ENCODE data around the gene CCDC50. TPM values are rescaled to one million over a fixed set of nuclear protein-coding genes. Genes with fewer than 3 reads are reported as not detected.

The CCDC50 gene
- total RNA-seq, 5 donors from 2014 or later (not counting 1 experiment from before 2014, with no cell fraction given) = 4.0 to 9.7 (median 9.7) TPM

- no peaks in the 10 kb centered on the region for H3K36me3 Mint-ChIP-seq
- peaks cover 0 to 7% (median 4%) of the 10 kb centered on the region in 3 donors for H3K9me3 Mint-ChIP-seq
- H3K27ac Mint-ChIP-seq = no peak overlapping the region
- no peak overlapping the region for H3K27ac ChIP-seq (ENCODE audit: low read length)
- H3K27me3 ChIP-seq (replicated peaks in 1 of 2; ENCODE audit: control insufficient read depth in 2 of 2, extremely low read depth in 1 of 2, insufficient read depth in 2 of 2, low read length in 1 of 2) = no peaks in the 10 kb centered on the region
- H3K4me1 ChIP-seq (ENCODE audit: control insufficient read depth in 1 of 2, extremely low read depth in 1 of 2, insufficient read depth in 2 of 2, low read length in 2 of 2) = no peaks in the 10 kb centered on the region
- no peaks in the 10 kb centered on the region for H3K9me3 ChIP-seq
- no peaks in the 10 kb centered on the region for H3K4me1 Mint-ChIP-seq
- H3K36me3 ChIP-seq (ENCODE audit: control insufficient read depth in 2 of 2, extremely low read depth in 1 of 2, insufficient read depth in 1 of 2, low read length in 1 of 2) = no peaks in the 10 kb centered on the region
- WGBS (ENCODE audit: insufficient coverage) = no CpG with 5 or more reads among the region's 5 CpGs
- H3K4me3 ChIP-seq (ENCODE audit: control insufficient read depth in 1 of 2, extremely low read depth in 1 of 2, low read length in 1 of 2) = no peak overlapping the region
- ChIA-PET CTCF (no interaction called here), POLR2A (no interaction called here)
- H3K27me3 Mint-ChIP-seq = peaks cover 0 to 2% of the 10 kb centered on the region in 2 donors
- no peak for DNase-seq
- no peak for ATAC-seq (replicated peaks in 1 of 4)
- no peak overlapping the region for H3K4me3 Mint-ChIP-seq
These were observed 102.1 kb downstream of the CCDC50 start for GRCh38 chr3:191431160-191431822.

DNA sequence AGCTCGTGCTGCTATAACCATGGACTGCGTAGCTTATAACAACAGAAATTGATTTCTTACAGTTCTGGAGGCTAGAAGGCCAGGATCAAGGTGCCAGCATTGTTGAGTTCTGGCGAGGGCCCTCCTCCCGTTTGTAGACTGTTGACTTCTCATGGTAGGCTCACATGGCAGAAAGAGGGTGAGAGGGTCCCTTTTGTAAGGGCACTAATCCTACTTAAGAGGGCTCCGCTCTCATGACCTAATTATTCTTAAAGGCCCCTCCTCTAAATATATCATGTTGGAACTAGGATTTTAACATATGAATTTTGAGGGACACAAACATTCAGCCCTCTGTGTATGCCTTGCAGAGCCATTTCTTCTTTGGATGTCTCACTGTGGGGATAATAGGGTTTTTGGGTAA is 103.0 kb downstream of the CCDC50 start:
- Histone ChIP-seq H3K27me3 (replicated peaks in 1 of 2; ENCODE audit: control insufficient read depth in 2 of 2, extremely low read depth in 1 of 2, insufficient read depth in 2 of 2, low read length in 1 of 2) (no peaks in the 10 kb centered on the region), H3K4me3 (ENCODE audit: control insufficient read depth in 1 of 2, extremely low read depth in 1 of 2, low read length in 1 of 2) (no peak overlapping the region), H3K9me3 (no peaks in the 10 kb centered on the region), H3K4me1 (ENCODE audit: control insufficient read depth in 1 of 2, extremely low read depth in 1 of 2, insufficient read depth in 2 of 2, low read length in 2 of 2) (no peaks in the 10 kb centered on the region), H3K36me3 (ENCODE audit: control insufficient read depth in 2 of 2, extremely low read depth in 1 of 2, insufficient read depth in 1 of 2, low read length in 1 of 2) (no peaks in the 10 kb centered on the region), H3K27ac (ENCODE audit: low read length) (no peak overlapping the region)
- H3K27me3 Mint-ChIP-seq = peaks cover 0 to 2% of the 10 kb centered on the region in 2 donors
- no peaks in the 10 kb centered on the region for H3K4me1 Mint-ChIP-seq
- POLR2A ChIA-PET = no interaction called here
- DNase-seq = no peak
- 50% methylated on average over 2 of the region's 5 CpGs for WGBS (ENCODE audit: insufficient coverage)
- no peak overlapping the region for H3K4me3 Mint-ChIP-seq
- no peaks in the 10 kb centered on the region for H3K36me3 Mint-ChIP-seq
- no peak overlapping the region for H3K27ac Mint-ChIP-seq
- CTCF ChIA-PET = no interaction called here
- H3K9me3 Mint-ChIP-seq = peaks cover 0 to 7% (median 4%) of the 10 kb centered on the region in 3 donors
- ATAC-seq (replicated peaks in 1 of 4) = no peak

GRCh38 chr3:191434024-191434423 is 104.8 kb downstream of the CCDC50 start:
- Mint-ChIP-seq H3K4me1 (no peaks in the 10 kb centered on the region), H3K9me3 (peaks cover 0 to 7% (median 4%) of the 10 kb centered on the region in 3 donors), H3K36me3 (no peaks in the 10 kb centered on the region), H3K4me3 (no peak overlapping the region), H3K27me3 (peaks cover 0 to 2% of the 10 kb centered on the region in 2 donors), H3K27ac (no peak overlapping the region)
- Histone ChIP-seq H3K9me3 (no peaks in the 10 kb centered on the region), H3K27ac (ENCODE audit: low read length) (no peak overlapping the region), H3K27me3 (replicated peaks in 1 of 2; ENCODE audit: control insufficient read depth in 2 of 2, extremely low read depth in 1 of 2, insufficient read depth in 2 of 2, low read length in 1 of 2) (no peaks in the 10 kb centered on the region), H3K4me3 (ENCODE audit: control insufficient read depth in 1 of 2, extremely low read depth in 1 of 2, low read length in 1 of 2) (no peak overlapping the region), H3K36me3 (ENCODE audit: control insufficient read depth in 2 of 2, extremely low read depth in 1 of 2, insufficient read depth in 1 of 2, low read length in 1 of 2) (no peaks in the 10 kb centered on the region), H3K4me1 (ENCODE audit: control insufficient read depth in 1 of 2, extremely low read depth in 1 of 2, insufficient read depth in 2 of 2, low read length in 2 of 2) (no peaks in the 10 kb centered on the region)
- DNase-seq (no peak), ATAC-seq (replicated peaks in 1 of 4) (no peak)
- ChIA-PET POLR2A (no interaction called here), CTCF (no interaction called here)
- WGBS (ENCODE audit: insufficient coverage) = no CpG with 5 or more reads among the region's 1 CpG

DNA sequence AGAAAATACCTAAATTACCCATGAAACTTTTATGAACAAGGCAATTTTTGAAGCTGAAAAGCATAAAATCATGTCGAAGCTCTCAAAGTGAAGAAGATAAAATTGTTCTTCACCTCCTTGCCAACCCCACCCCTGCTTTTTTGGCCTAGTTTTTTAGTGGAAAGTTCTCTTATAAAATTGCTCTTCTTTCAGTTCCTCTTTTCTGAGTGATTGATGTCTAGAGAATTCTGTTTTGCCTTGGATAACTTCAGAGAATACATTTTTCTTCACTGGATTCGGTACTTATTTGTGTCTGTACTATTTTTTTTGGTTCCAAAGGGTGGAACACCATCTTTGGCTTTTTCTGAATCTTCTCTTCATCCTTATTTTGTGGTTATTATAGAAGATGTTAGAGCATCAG is 106.8 kb downstream of the CCDC50 start:
- Histone ChIP-seq H3K27me3 (replicated peaks in 1 of 2; ENCODE audit: control insufficient read depth in 2 of 2, extremely low read depth in 1 of 2, insufficient read depth in 2 of 2, low read length in 1 of 2) (no peaks in the 10 kb centered on the region), H3K4me3 (ENCODE audit: control insufficient read depth in 1 of 2, extremely low read depth in 1 of 2, low read length in 1 of 2) (no peak overlapping the region), H3K27ac (ENCODE audit: low read length) (no peak overlapping the region), H3K9me3 (no peaks in the 10 kb centered on the region), H3K4me1 (ENCODE audit: control insufficient read depth in 1 of 2, extremely low read depth in 1 of 2, insufficient read depth in 2 of 2, low read length in 2 of 2) (no peaks in the 10 kb centered on the region), H3K36me3 (ENCODE audit: control insufficient read depth in 2 of 2, extremely low read depth in 1 of 2, insufficient read depth in 1 of 2, low read length in 1 of 2) (no peaks in the 10 kb centered on the region)
- no peak overlapping the region for H3K4me3 Mint-ChIP-seq
- H3K27ac Mint-ChIP-seq = no peak overlapping the region
- peaks cover 0 to under 1% of the 10 kb centered on the region in 2 donors for H3K27me3 Mint-ChIP-seq
- ChIA-PET CTCF (no interaction called here), POLR2A (no interaction called here)
- no peak for DNase-seq
- peaks cover 5 to 8% (median 6%) of the 10 kb centered on the region in 3 donors for H3K9me3 Mint-ChIP-seq
- H3K4me1 Mint-ChIP-seq = no peaks in the 10 kb centered on the region
- WGBS (ENCODE audit: insufficient coverage) = no CpG with 5 or more reads among the region's 2 CpGs
- ATAC-seq (replicated peaks in 1 of 4) = no peak
- no peaks in the 10 kb centered on the region for H3K36me3 Mint-ChIP-seq

GRCh38 chr3:191438150-191438814 is 109.1 kb downstream of the CCDC50 start:
- Histone ChIP-seq H3K36me3 (ENCODE audit: control insufficient read depth in 2 of 2, extremely low read depth in 1 of 2, insufficient read depth in 1 of 2, low read length in 1 of 2) (no peaks in the 10 kb centered on the region), H3K4me3 (ENCODE audit: control insufficient read depth in 1 of 2, extremely low read depth in 1 of 2, low read length in 1 of 2) (no peak overlapping the region), H3K9me3 (no peaks in the 10 kb centered on the region), H3K27ac (ENCODE audit: low read length) (no peak overlapping the region), H3K4me1 (ENCODE audit: control insufficient read depth in 1 of 2, extremely low read depth in 1 of 2, insufficient read depth in 2 of 2, low read length in 2 of 2) (no peaks in the 10 kb centered on the region), H3K27me3 (replicated peaks in 1 of 2; ENCODE audit: control insufficient read depth in 2 of 2, extremely low read depth in 1 of 2, insufficient read depth in 2 of 2, low read length in 1 of 2) (no peaks in the 10 kb centered on the region)
- ChIA-PET CTCF (no interaction called here), POLR2A (no interaction called here)
- WGBS (ENCODE audit: insufficient coverage) = no CpG with 5 or more reads among the region's 2 CpGs
- ATAC-seq (replicated peaks in 1 of 4) = no peak
- no peak overlapping the region for H3K4me3 Mint-ChIP-seq
- DNase-seq = no peak
- H3K4me1 Mint-ChIP-seq = no peaks in the 10 kb centered on the region
- H3K27ac Mint-ChIP-seq = no peak overlapping the region
- no peaks in the 10 kb centered on the region for H3K27me3 Mint-ChIP-seq
- no peaks in the 10 kb centered on the region for H3K36me3 Mint-ChIP-seq
- peaks cover 4 to 6% (median 5%) of the 10 kb centered on the region in 3 donors for H3K9me3 Mint-ChIP-seq

- no peak overlapping the region for H3K4me3 Mint-ChIP-seq
- H3K4me3 ChIP-seq (ENCODE audit: control insufficient read depth in 1 of 2, extremely low read depth in 1 of 2, low read length in 1 of 2) = no peak overlapping the region
- H3K36me3 Mint-ChIP-seq = no peaks in the 10 kb centered on the region
- no peak for DNase-seq
- H3K36me3 ChIP-seq (ENCODE audit: control insufficient read depth in 2 of 2, extremely low read depth in 1 of 2, insufficient read depth in 1 of 2, low read length in 1 of 2) = no peaks in the 10 kb centered on the region
- no peak for ATAC-seq (replicated peaks in 1 of 4)
- ChIA-PET CTCF (no interaction called here), POLR2A (no interaction called here)
- H3K27ac Mint-ChIP-seq = no peak overlapping the region
- 100% methylated on average over 1 of the region's 4 CpGs for WGBS (ENCODE audit: insufficient coverage)
- H3K27ac ChIP-seq (ENCODE audit: low read length) = no peak overlapping the region
- H3K4me1 ChIP-seq (ENCODE audit: control insufficient read depth in 1 of 2, extremely low read depth in 1 of 2, insufficient read depth in 2 of 2, low read length in 2 of 2) = no peaks in the 10 kb centered on the region
- peaks cover 4 to 6% (median 5%) of the 10 kb centered on the region in 3 donors for H3K9me3 Mint-ChIP-seq
- H3K4me1 Mint-ChIP-seq = no peaks in the 10 kb centered on the region
- no peaks in the 10 kb centered on the region for H3K9me3 ChIP-seq
- H3K27me3 Mint-ChIP-seq = no peaks in the 10 kb centered on the region
- H3K27me3 ChIP-seq (replicated peaks in 1 of 2; ENCODE audit: control insufficient read depth in 2 of 2, extremely low read depth in 1 of 2, insufficient read depth in 2 of 2, low read length in 1 of 2) = no peaks in the 10 kb centered on the region
These were observed 111.3 kb downstream of the CCDC50 start for GRCh38 chr3:191440532-191440931.

Data from T-cell (primary cell).